Sigmoid colon (tissue), 4 donors: ENCODE data around the gene ME3.

Source experiments
- EP300 ChIP-seq, 4 donors: sonication (generic); formaldehyde crosslinking; IDR thresholded peaks; one replicate each; pipeline ENCODE4 v1.6.1; 2017; ENCODE audit warnings: antibody characterized with exemption in 4 of 4
- POLR2A ChIP-seq, 2 donors: fragments of 450-650 bp; IDR thresholded peaks; one replicate each; pipeline ENCODE4 v1.6.1; 2016; ENCODE audit warnings: antibody characterized with exemption in 2 of 2, mild to moderate bottlenecking in 2 of 2, moderate library complexity in 2 of 2
- TF ChIP-seq, protein P1 (sequence below), 4 experiments: fragments of 450-650 bp in 3 of 4; fragments of 200-600 bp in 1 of 4; IDR thresholded peaks; one replicate each; pipeline ENCODE4 v1.5.1; 2016 to 2019; ENCODE audit warnings: antibody characterized with exemption in 4 of 4, mild to moderate bottlenecking in 3 of 4, moderate library complexity in 2 of 4

DNA sequence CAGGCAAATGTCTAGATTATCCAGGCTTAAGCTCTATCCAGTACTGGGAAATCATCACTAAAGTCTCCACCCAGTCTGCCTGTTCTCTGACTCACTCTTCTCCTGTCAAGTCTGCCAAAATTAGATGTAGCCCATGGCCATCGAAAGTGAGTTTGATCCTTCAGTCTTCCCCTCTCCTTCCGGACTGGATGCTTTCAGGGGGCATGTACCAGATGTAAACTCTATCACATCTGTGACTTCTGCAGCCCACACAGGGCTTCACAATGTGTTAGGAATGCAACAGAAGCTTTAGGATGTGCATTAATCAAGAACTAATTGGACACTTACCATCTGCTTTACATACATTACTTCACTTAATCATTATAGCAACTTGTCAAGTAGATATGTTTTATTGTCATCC is 12.3 kb downstream of the ME3 start:
- TF ChIP-seq, protein P1, sequence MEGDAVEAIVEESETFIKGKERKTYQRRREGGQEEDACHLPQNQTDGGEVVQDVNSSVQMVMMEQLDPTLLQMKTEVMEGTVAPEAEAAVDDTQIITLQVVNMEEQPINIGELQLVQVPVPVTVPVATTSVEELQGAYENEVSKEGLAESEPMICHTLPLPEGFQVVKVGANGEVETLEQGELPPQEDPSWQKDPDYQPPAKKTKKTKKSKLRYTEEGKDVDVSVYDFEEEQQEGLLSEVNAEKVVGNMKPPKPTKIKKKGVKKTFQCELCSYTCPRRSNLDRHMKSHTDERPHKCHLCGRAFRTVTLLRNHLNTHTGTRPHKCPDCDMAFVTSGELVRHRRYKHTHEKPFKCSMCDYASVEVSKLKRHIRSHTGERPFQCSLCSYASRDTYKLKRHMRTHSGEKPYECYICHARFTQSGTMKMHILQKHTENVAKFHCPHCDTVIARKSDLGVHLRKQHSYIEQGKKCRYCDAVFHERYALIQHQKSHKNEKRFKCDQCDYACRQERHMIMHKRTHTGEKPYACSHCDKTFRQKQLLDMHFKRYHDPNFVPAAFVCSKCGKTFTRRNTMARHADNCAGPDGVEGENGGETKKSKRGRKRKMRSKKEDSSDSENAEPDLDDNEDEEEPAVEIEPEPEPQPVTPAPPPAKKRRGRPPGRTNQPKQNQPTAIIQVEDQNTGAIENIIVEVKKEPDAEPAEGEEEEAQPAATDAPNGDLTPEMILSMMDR (IDR thresholded peaks at IDR 0.05), result no peak
- TF ChIP-seq POLR2A (IDR thresholded peaks at IDR 0.05), result no peak
- no peak for TF ChIP-seq EP300 (IDR thresholded peaks at IDR 0.05)
